HG02981 (cell line): ENCODE results near the gene CHGA.

Experiments
- ATAC-seq: cut with Tn5 transposase; IDR thresholded peaks from one replicate; pipeline ENCODE4 v1.9.1; 2021; ENCODE audit warnings: mild to moderate bottlenecking, moderate library complexity; ENCODE audit not compliant: unreplicated experiment

Gene CHGA

DNA sequence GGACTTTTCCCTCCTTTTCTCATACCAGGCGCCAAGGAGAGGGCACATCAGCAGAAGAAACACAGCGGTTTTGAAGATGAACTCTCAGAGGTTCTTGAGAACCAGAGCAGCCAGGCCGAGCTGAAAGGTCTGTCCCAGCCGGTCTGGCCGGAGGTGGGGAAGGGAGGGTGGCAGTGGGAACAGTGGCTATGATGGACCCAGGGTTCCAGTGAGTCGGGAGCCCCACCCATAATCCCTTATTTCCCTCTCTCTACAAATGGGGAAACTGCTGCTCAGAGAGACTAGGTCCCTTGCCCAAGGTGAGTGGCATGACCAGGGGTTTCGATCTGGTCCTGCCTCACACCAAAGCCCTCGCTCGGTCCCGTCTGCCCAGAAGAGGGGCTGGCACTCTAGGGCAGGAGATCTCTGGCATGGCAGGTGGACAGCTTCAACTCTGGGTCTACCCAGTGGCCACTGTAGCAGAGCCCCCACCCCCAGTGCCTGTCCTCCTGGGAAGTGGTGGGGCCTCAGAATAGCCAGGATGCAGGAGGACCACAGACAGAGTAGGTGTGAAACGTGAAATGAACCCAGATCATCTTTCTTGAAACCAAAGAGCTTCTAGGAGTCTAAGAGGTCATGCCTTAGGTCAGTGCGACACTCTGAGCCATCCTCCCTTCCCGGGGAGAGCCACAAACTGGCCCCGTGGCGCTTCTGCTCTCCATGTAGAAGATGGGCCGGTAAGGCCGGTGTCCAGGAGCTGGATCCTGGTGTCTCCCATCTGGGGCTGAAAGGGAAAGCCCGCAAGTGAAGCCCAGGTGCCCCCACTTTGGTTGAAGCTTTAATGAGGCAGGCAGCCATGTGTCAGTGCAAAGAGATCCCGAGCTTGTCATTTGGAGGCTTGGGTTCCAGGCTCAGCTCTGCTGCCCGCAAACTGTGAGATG, 7.0 kb downstream of the CHGA start:
- ATAC-seq: no peak

DNA sequence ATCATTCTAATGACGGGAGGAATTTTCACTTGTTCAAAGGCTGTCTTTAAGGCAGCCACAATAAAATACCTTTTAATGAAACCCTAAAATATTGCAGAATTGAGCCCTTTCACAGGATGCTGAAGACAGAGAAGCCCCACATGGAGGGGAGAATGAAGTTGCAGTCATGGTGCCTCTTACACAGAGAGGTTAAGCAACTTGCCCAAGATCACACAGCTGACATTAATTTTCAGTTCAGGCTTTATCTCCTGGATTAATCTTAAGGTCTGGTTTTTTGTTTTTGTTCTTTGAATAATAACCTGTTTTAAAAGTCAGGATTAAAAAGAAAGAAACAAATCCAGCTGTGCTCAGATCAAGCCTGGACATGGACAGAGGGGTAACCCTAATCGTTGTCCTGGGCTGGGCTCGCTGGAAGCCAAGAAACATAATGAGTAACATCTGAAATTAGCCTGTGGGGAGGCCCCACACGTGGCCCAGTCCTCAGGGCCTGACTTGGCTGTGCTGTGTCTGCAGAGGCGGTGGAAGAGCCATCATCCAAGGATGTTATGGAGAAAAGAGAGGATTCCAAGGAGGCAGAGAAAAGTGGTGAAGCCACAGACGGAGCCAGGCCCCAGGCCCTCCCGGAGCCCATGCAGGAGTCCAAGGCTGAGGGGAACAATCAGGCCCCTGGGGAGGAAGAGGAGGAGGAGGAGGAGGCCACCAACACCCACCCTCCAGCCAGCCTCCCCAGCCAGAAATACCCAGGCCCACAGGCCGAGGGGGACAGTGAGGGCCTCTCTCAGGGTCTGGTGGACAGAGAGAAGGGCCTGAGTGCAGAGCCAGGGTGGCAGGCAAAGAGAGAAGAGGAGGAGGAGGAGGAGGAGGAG, 8.0 kb downstream of the CHGA start:
- no peak for ATAC-seq

DNA sequence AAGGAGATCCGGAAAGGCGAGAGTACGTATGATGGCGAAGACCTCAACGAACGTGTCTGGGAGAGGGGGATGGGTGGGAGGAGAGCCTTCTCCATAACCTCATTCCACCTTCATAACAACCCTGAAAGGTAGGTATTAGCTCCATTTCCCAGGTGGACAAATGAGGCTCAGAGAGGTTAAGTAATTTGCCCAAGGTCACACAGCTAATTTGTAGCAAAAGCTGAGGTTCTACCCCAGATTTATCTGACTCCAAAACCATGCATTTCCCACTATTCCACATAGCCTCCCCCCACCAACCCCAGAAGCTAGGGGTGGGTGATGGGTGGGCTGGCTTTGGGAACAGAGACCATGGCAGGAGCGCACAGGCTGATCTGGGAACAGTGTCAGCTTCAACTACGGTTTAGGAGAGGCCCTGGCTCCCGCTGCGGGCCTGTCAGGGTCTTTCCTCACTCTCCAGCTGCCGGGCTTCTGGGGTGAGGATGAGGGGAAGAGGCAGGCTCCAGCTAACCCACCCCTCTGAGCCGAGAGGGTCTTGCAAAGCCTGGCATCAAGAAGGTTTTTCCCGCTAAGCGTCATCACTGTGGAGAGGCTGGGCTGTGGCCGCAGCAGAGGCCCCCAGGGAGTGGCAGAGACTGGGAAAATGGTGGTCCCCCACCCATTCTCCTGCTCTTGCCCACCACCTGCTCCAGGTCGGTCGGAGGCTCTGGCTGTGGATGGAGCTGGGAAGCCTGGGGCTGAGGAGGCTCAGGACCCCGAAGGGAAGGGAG, 8.9 kb downstream of the CHGA start:
- no peak for ATAC-seq

DNA sequence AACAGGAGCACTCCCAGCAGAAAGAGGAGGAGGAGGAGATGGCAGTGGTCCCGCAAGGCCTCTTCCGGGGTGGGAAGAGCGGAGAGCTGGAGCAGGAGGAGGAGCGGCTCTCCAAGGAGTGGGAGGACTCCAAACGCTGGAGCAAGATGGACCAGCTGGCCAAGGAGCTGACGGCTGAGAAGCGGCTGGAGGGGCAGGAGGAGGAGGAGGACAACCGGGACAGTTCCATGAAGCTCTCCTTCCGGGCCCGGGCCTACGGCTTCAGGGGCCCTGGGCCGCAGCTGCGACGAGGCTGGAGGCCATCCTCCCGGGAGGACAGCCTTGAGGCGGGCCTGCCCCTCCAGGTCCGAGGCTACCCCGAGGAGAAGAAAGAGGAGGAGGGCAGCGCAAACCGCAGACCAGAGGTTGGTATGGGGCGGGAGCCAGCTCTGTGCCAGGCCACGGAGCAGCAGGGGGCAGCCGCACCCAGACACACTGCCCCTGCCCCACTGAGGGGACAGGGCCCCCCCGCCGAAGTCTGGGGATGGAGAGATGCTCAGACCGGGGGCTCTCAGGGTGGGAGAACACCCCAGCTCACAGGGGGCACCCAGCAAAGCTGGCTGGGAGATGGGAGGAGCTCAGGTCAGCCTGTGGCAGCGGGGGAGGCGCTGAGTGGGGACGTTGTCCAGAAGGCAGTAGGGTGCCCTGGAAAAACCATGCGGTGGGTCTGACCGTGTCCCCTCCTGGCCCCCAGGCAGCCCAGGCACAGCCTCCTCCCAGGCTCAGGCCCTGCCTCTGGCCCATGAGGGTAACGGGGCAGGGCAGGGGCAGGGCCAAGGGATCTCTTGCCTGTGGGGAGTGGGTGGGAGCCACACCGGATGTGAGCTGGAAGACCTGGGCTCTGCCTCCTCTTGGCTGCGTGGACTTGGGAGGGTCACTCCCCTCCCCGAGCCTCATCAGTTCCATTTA, 9.8 kb downstream of the CHGA start:
- ATAC-seq: no peak

DNA sequence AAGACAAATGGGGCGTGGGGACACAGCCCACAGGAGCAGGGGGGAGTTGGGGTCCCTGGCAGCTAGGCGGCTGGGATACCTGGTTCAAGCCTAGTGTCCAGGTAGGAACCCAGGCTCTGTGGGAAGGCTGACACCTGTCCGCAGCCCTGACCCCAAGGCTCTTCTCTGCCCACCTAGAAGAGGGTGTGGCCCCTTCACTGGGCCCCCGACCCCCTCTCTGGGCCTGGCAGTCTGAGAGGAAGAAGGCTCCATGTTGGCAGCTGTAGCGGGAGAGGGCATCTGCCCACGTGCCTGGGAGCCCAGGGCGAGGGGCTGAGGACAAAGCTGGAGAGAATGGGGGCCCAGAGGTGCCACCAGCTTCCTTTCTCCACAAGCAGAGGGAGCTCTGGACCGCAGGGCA, 10.5 kb downstream of the CHGA start:
- ATAC-seq: no peak

DNA sequence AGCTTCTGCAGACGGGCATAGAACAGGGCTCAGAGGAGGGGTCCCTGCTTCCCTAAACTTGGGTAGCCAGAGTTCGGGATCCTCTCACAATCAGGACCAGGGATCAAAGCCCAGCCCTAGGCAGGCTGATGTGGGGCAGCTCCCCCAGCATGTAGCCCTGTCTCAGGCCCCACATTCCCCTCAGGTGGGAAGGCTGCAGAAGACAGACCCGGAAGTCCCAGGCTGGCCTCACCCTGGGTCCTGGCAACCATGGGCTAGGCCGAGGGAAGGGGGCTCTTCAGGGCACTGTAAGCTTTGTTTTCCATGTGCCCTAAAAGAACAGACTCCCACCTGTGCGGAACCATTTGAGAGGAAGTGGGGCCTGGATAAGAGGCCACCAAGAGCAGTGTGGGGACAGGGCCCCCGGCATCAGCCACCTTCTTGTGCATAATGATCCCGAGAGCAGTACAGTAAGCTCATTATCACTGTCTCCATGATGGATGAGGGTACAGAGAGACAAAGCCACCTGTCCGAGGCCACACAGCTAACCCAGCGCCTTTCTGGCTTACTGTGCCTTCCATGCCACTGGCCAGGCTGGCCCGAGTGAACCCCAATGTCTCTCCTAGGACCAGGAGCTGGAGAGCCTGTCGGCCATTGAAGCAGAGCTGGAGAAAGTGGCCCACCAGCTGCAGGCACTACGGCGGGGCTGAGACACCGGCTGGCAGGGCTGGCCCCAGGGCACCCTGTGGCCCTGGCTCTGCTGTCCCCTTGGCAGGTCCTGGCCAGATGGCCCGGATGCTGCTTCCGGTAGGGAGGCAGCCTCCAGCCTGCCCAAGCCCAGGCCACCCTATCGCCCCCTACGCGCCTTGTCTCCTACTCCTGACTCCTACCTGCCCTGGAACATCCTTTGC, 11.5 kb downstream of the CHGA start:
- ATAC-seq: no peak

DNA sequence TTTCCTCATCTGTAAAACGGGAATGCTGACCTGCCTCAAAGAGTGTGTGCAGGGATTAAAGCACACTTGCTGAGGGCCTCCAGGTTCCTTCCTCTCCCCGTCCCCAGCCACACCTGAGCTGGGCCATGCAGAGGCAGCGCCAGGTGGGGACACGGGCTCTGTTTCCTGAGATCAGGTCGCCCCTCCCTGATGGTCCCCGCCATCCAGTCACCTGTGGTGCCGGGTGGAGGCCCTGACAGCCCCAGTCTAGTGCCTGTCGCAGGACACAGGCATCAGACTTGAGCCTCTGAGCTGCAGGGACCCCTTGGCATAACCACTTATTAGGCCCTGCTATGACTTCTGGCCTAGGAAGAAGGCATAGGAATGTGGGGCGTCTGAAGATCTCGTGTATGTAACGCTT, 12.5 kb downstream of the CHGA start:
- no peak for ATAC-seq

DNA sequence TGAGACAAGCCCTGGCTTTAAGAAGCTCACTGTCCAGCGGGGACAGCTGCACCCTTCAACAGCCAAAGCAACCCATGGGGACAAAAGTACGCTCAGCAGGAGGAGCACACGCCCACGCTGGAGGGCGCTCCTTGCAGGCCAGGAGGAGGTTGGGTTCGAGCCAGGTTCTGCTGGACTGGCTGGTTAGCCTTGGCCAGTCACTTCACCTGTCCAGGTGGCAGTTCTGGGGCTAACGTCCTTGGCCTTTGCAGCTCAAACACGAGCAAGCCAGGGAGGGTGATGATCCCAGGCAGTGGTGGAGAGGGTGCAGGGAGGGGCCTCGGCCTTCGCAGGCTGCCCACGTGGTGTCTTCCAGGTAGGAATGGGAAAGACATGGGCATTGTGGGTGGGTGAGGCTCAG, 13.1 kb downstream of the CHGA start:
- ATAC-seq: no peak

DNA sequence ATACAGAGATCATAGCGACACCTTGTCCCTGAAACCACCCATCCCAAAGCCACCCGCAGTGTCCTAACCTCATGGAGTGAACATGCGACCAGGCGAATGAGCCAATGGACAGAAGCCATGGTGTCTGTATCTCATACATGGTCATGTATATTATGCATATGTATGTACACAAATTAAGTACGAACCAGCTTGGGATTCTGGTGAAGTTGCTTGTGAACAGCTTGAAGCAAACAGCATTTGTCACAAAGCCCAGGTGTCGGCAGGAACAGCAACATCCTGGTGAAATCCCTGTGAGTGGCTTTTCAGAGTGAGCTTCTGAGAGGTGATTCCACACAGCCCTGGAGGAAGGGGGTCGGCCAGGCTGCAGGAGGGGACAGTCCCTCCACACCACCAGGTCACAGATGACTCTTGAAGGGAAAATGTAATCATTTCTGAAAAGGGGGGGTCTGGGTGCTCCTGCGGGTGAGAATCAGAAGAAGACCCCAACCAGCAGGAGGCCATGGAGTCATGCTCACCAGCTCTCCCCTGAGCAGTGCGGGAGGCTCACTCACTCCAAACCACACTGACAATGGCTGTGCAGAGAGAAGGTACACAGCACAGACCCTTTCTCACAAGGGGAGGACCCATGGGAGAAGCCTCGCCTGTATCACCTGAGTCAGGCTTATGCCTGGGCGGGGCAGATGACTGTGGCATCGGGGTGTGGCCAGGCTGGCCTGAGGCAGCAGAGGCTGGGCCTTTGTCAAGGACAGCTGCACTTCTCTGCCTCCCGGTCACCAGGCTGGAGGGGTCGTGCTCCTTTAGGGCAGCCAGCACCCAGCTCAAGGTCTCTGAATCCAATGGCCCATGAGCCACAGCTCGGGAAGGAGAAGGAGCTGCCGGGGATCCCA, 14.3 kb downstream of the CHGA start:
- ATAC-seq: no peak

DNA sequence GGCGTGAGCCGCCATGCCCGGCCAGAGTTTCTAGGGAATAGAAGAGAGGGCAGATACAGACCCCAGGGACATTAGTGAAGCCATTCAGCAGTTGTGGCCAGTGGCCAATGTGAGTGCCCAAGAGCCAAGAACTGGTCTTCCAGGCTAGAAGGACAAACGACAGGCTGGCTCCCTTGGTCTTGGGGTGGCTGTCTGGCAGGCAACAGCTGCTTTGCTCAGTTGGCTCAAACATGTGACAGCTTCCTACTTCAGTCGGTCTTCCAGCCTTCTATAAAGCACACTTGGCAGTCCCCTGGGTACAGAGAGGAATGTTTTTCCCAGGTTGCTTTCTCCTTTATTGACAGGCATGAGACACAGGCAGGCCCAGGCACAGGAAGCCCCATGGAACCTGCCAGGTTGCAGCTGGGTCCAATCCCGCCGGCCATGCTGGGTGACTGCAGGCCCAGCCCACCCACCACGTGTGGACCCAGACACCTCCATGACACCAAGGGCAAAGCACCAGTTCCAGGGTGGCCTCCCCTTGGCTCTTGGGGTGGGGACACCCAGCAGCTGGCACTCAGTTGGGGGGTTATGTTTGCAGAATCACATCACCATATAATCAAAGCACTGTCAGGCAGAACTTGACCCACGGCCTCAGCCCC, 15.4 kb downstream of the CHGA start:
- no peak for ATAC-seq

DNA sequence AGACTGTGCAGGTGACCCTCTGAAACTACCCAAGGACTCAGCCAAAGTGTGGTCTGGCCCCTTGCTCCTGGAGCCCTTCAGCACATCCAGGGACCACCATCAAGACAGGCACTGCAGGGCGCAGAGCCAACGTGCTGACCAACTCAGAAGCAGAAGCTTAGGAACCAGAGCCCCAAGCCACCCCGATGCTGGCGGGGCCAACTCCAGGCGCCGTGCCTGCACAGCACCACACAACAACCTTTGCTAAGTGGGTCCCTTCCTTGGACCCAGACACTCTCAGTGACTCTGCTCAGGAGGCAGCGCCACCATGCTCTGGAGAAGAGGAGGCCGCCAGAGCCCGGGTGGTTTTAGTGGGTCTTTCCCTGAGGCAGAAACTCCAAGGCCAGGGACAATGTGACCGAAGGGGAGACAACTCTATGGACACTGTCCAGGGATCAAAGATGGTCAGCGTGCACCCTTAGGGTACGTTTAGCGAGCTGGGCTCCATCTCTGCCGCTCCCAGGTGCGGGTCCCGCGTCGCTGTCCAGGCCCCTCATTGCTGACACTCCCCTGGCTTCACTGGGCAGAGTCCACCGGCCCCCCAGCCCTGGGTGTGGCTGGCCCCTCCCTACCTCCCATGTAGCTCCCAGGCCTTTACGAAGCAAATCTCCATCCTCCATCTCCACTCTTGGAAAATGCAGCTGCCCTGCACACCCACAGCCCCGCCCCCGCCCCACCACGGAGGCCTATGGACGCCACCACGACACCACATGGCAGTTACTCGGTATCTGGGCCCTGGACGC, 16.1 kb downstream of the CHGA start:
- ATAC-seq: no peak

DNA sequence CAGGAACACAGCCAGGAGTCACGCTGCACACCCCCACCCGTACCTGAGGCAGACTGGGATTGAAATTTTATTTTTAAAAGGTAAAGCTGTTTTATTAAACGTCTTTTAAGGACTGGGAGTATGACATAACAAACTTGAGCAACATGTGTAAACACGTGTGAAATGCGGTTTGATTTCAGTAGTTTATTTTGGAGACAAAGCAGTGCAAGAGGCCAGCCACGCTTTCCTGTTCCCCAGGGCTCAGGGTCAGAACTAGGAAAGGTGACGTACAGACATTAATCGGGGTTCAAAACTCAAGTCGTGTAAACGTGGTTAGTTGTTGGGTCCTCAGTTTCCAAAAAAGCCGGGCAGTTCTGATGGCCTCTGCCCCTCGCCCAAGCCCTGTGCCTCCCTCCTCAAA, 16.7 kb downstream of the CHGA start:
- no peak for ATAC-seq

DNA sequence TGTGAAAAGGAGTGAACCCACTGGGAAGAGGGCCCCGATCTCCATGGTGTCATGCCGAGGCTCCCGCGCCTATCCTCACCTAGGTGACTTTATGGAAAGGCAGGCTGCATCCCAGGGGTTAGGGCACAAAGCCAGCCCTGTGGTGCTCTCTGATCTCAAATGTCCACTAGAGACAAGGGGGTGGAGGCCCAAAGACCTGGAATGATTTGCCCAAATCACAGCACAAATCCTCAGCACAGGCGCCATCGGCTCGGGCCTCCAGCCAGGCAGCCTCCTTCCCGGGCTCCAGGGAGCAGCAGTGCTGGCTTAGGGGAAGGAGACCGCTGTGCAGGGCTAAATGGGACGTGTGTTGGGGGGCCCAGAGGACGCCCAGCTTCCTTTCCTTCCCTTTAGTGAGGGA, 17.6 kb downstream of the CHGA start:
- no peak for ATAC-seq

DNA sequence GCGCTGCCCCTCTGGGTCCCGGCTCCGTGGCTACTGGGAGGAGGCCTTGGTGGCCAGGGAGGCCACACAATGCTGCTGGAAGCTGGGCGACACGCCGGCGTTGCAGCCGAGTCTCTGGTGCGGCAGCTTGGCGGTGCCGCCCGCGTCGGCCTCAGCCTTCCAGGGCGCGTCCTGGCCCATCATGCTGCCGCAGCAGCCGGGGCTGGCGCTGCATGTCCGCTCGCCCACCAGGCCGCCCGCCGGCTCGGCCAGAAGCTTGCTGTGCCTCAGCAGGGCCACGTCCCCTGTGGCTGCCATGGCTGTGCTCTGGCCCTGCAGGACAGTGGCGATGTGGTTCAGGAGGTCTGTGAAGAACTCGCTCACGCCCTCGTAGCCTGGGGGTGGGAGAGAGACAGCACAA, 18.6 kb downstream of the CHGA start:
- no peak for ATAC-seq

DNA sequence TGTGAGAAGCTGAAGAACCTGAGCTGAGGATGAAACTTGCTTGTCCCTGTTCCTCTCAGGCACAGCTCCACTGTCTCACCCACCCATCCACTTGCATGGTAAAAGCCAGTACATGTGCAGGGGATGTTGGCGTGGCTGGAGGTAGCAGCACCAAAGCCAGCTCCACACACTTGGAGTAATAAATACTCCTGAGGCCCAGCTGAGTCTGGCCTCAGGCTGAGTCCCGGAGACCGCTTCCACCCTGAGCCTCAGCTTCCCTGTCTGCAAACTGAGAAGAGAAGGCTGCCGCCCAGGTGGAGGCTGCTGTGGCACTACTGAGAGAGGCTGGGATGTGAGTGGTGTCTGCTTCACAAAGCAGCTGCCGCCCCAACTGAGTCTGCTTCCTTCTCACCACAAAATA, 19.2 kb downstream of the CHGA start:
- no peak for ATAC-seq

DNA sequence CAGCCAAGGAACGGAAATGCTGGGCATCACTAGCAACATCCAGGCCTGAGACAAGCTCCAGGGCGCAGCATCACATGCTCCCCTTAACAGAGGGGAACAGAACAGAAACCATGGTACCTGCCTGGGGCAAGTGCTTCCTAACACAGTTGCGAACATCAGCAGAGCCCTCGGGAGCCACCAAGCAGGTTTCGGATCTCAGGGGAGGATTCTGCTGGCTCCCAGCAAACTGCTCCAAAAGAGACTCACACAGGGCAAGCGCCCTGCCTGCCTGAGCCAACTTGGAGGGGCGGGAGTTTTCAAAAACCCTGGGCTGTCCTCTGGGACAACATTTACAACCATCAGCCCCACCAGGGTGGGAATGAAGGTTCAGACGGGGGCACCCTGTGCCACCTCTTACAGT, 19.6 kb downstream of the CHGA start:
- no peak for ATAC-seq
